Sigmoid colon (tissue), 4 donors: ENCODE data around the gene ENAM.

Source experiments
- EP300 ChIP-seq, 4 donors: sonication (generic); formaldehyde crosslinking; IDR thresholded peaks; one replicate each; pipeline ENCODE4 v1.6.1; 2017; ENCODE audit warnings: antibody characterized with exemption in 4 of 4
- POLR2AphosphoS5 ChIP-seq, 4 donors: sonication (generic); formaldehyde crosslinking; IDR thresholded peaks; one replicate each; pipeline ENCODE4 v1.6.1; 2017; ENCODE audit warnings: antibody characterized with exemption in 4 of 4
- TF ChIP-seq, protein P1 (sequence below), 4 experiments: fragments of 450-650 bp in 3 of 4; fragments of 200-600 bp in 1 of 4; IDR thresholded peaks; one replicate each; pipeline ENCODE4 v1.5.1; 2016 to 2019; ENCODE audit warnings: antibody characterized with exemption in 4 of 4, mild to moderate bottlenecking in 3 of 4, moderate library complexity in 2 of 4

DNA sequence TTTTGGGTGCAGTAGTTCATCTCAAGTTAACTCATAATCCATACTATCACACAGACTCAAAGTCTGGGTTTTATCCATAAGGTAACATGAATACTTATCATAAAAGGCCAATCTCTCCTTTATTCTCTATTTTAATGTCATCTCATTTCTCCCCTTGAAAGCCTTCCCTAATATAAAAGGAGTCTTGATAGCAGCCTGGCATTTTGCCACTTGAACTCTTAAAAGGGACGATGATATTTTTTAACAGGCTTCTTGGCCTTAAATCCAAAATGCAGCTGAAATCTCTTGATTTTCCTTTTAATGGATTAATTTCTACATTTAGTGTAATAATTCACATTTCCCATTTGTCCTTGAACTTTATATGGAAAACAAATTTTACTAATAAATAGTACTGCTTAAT is 46.2 kb downstream of the ENAM start:
- no peak for TF ChIP-seq POLR2AphosphoS5 (IDR thresholded peaks at IDR 0.05)
- TF ChIP-seq, protein P1, sequence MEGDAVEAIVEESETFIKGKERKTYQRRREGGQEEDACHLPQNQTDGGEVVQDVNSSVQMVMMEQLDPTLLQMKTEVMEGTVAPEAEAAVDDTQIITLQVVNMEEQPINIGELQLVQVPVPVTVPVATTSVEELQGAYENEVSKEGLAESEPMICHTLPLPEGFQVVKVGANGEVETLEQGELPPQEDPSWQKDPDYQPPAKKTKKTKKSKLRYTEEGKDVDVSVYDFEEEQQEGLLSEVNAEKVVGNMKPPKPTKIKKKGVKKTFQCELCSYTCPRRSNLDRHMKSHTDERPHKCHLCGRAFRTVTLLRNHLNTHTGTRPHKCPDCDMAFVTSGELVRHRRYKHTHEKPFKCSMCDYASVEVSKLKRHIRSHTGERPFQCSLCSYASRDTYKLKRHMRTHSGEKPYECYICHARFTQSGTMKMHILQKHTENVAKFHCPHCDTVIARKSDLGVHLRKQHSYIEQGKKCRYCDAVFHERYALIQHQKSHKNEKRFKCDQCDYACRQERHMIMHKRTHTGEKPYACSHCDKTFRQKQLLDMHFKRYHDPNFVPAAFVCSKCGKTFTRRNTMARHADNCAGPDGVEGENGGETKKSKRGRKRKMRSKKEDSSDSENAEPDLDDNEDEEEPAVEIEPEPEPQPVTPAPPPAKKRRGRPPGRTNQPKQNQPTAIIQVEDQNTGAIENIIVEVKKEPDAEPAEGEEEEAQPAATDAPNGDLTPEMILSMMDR (IDR thresholded peaks at IDR 0.05): no peak
- TF ChIP-seq EP300 (IDR thresholded peaks at IDR 0.05): no peak
